GM10266 (cell line): ENCODE results near the gene CEACAM16.

Experiments used
- DNase-seq: peaks from one replicate; pipeline ENCODE4 v3.0.0; 2012; ENCODE audit errors: extremely low spot score
- TF ChIP-seq, protein P1 (sequence below): IDR thresholded peaks from 2 replicates; pipeline ENCODE4 v1.5.1; 2012; ENCODE audit warnings: mild to moderate bottlenecking, low read depth; ENCODE audit not compliant: control insufficient read depth, insufficient read depth; ENCODE audit errors: missing control alignments

The CEACAM16 gene

DNA sequence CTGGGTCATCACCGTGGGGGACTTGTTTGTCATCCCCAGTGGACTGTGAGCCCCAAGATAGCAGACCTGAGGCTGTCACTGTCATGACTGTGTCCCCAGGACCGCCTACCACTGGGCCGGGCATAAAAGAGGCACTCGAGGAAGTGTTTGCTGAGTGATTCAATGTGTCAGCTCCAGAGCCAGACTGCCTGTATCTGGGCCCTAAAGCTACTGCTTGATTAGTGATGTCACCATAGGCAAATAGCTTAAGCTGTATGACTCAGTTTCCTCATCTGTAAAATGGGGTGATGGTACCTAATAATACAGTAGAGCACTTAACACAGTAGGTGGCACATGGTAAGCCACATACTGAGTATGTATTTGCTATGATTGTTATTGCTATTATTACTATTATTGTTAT, 38.9 kb upstream of the CEACAM16 start:
- DNase-seq: no peak
- TF ChIP-seq, protein P1, sequence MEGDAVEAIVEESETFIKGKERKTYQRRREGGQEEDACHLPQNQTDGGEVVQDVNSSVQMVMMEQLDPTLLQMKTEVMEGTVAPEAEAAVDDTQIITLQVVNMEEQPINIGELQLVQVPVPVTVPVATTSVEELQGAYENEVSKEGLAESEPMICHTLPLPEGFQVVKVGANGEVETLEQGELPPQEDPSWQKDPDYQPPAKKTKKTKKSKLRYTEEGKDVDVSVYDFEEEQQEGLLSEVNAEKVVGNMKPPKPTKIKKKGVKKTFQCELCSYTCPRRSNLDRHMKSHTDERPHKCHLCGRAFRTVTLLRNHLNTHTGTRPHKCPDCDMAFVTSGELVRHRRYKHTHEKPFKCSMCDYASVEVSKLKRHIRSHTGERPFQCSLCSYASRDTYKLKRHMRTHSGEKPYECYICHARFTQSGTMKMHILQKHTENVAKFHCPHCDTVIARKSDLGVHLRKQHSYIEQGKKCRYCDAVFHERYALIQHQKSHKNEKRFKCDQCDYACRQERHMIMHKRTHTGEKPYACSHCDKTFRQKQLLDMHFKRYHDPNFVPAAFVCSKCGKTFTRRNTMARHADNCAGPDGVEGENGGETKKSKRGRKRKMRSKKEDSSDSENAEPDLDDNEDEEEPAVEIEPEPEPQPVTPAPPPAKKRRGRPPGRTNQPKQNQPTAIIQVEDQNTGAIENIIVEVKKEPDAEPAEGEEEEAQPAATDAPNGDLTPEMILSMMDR: no peak

DNA sequence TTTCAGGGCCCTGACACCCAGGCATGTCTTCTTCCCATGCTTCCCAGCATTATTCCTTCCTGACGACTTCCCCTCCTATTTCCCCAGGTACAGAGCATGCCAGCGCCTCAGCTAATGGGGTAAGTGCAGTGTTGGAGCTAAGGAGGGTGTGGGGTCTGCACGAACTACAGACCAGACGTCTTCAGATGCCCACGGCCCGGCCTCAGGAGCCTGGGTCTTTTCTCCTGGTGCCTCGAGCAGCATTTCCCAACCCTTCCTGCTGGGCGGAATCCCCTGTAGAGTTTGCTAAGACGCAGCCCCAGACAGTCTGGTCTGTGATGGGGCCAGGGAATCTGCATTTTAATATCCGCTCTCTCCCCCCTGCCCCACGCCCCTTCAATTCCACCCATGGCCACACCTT, 37.7 kb upstream of the CEACAM16 start:
- no peak for DNase-seq

DNA sequence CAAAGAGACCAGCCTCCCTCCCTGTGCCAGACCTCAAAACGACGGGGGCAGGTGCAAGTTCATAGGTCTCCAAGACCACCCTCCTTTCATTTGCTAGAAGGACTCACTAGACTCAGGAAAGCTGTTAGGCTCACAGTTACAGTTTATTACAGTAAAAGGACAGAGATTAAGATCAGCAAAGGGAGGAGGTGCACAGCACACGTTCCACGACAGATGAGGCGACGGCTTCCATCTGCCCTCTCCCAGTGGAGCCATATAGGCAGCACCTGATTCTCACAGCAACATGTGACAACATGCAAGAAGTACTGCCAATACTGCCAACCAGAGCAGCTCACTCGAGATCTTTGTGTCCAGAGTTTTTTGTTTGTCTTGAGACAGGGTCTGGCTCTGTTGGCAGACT, 37.0 kb upstream of the CEACAM16 start:
- TF ChIP-seq, protein P1: no peak
- no peak for DNase-seq

More for the DNA sequence above, 37.7 kb upstream of the CEACAM16 start:
- TF ChIP-seq, protein P1: no peak

DNA sequence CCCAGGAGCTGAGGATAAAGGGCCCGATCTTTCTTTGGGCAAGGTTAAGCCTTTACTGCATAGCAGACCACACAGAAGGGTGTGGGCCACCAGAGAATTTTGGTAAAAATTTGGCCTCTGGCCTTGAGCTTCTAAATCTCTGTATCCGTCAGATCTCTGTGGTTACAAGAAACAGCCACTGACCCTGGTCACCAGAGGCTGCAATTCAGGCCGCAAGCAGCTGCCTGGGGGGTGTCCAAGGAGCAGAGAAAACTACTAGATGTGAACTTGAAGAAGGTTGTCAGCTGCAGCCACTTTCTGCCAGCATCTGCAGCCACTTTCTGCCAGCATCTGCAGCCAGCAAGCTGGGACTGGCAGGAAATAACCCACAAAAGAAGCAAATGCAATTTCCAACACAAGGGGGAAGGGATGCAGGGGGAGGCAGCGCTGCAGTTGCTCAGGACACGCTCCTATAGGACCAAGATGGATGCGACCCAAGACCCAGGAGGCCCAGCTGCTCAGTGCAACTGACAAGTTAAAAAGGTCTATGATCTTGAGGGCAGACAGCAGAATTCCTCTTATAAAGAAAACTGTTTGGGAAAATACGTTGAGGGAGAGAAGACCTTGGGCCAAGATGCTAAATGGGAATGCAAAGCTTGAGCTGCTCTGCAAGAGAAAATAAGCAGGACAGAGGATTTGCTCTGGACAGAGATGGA, 36.1 kb upstream of the CEACAM16 start:
- DNase-seq: no peak
- TF ChIP-seq, protein P1: no peak

DNA sequence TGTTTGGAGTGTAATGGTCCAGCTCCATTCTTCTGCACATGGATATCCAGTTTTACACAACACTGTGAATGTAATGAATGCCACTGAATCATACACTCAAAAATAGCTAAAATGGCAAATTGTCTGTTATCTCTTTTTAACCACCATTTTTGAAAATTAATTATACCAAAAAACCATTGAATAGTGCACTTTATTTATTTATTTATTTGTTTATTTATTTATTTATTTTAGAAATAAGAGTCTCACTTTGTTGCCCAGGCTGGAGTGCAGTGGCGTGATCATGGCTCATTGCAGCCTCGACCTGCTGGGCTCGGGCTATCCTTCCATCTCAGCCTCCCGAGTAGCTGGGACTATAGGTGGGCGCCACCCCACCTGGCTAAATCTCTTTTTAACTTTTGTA, 35.0 kb upstream of the CEACAM16 start:
- DNase-seq: no peak
- TF ChIP-seq, protein P1: no peak

DNA sequence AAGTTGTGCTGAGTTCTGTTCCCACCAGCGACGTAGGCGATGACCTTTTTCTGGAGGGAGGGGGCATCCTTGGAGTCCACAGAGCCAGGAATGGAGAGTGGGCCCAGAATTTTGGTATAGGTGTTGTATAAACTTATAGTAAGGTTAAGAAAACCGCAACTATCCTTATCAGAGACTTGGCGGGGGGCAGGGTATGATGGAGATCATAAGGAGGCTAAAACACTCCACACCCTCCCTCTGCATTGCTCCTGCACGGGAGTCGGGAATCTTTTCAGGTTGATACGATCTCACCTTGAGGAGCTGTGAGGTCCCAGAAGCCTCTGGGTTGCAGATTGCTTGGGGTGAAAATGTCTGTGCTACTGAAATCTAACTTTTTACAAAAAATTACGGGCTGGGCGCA, 34.0 kb upstream of the CEACAM16 start:
- TF ChIP-seq, protein P1: no peak
- DNase-seq: no peak

DNA sequence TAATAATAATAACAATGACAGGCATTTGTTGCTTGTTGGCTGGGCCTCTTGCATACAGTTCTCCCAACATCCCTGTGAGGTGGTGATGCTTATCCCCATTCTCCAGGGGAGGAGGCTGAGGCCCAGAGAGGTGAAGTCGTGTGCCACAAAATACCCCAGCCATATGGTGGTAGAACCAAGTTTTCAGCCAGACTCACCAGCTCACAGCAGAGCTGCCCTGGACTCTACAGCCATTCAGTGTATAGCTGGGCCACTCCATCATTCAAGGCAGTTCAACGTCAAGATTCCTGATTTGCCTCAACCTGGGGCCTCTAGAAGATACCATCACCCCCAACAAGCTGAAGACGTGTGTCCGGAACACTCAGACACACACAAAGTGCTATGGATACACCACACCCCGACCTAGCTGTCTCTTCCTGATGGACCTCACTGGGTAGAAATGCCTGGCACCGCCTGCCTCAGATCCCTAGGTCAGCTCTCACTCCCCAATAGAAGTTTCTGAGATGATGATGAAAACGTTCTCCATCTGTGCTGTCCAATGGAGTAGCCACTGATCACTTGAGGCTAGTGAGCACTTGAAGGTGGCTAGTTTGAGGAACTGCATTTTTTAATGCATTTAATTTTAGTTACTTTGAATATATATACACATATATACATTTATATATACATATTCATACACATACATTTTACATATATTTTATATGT, 31.9 kb upstream of the CEACAM16 start:
- DNase-seq: no peak
- TF ChIP-seq, protein P1: no peak
